Neural crest cell (in vitro differentiated cells): Measurements from ENCODE around the gene MSRB2. TPM values are rescaled to one million over a fixed set of nuclear protein-coding genes. Genes with fewer than 3 reads are reported as not detected.
A peak's percentile ranks its signal among the peaks of the same experiment; 100 is the strongest.

Source experiments
- DNase-seq: peaks from one replicate; pipeline ENCODE4 v3.0.0; 2021; ENCODE audit warnings: low read depth, mixed read lengths, low spot score
- H3K27ac Mint-ChIP-seq: one replicate; pipeline ENCODE4 v1.8.0; 2021; ENCODE audit warnings: mild to moderate bottlenecking, mixed read lengths; ENCODE audit not compliant: unreplicated experiment
- H3K27me3 Mint-ChIP-seq: 2 replicates; pipeline ENCODE4 v1.8.0; 2021; ENCODE audit warnings: low read depth, mild to moderate bottlenecking, mixed read lengths
- H3K36me3 Mint-ChIP-seq: 2 replicates; pipeline ENCODE4 v1.8.0; 2021; ENCODE audit warnings: low read depth, mild to moderate bottlenecking, mixed read lengths
- H3K4me1 Mint-ChIP-seq: 2 replicates; pipeline ENCODE4 v1.8.0; 2021; ENCODE audit warnings: mixed read lengths
- H3K4me3 Mint-ChIP-seq: one replicate; pipeline ENCODE4 v1.8.0; 2021; ENCODE audit warnings: mild to moderate bottlenecking, mixed read lengths
- H3K9me3 Mint-ChIP-seq: 2 replicates; pipeline ENCODE4 v1.8.0; 2021; ENCODE audit warnings: mixed read lengths
- total RNA-seq: library from RNA; stranded (reverse); gene quantifications from 2 replicates; pipeline ENCODE4 v1.2.1, GENCODE V29; 2021
- TF ChIP-seq, protein P1 (sequence below): fragments of 200-600 bp; sonication (generic); conservative IDR thresholded peaks from 2 replicates; pipeline ENCODE4 v1.5.0; 2021; ENCODE audit warnings: antibody characterized with exemption, mild to moderate bottlenecking

MSRB2 gene
- total RNA-seq, 1 donor from 2014 or later = 28.9 TPM

DNA sequence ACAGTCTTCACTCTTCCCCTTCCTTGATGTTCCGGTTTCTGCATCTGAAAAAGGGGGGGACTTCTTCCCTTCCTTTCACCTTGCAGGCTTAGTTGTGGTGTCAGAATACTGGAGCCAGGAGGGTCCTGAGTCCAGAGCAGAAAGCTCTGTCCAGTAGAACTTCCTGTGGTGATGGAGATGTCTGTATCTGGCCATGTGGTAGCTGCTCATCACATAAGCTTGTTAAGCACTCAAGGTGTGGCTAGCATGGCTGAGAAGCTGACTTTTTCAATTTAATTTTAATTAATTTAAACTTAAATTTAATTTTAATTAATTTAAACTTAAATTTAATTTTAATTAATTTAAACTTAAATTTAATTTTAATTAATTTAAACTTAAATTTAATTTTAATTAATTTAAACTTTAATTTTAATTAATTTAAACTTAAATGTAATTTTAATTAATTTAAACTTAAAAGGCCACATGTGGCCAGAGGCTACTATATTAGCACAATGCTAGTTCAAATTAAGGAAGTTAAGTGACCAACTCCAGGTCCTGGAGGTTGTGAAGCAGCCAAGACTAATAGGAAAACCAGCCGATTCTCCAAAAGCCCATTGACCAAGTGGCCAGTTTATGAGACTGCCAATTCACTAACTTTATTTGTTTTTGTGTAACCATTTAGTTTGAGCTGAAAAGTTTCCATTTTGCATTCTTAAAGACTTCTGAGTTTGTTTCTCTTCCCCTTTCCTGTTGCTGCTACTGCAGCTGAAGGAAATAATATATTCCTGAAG is 16.3 kb downstream of the MSRB2 start:
- no peak overlapping the region for H3K4me3 Mint-ChIP-seq
- H3K27ac Mint-ChIP-seq = peak overlapping the region; percentile 93

GRCh38 chr10:23114228-23114850 is 19.0 kb downstream of the MSRB2 start:
- TF ChIP-seq, protein P1, sequence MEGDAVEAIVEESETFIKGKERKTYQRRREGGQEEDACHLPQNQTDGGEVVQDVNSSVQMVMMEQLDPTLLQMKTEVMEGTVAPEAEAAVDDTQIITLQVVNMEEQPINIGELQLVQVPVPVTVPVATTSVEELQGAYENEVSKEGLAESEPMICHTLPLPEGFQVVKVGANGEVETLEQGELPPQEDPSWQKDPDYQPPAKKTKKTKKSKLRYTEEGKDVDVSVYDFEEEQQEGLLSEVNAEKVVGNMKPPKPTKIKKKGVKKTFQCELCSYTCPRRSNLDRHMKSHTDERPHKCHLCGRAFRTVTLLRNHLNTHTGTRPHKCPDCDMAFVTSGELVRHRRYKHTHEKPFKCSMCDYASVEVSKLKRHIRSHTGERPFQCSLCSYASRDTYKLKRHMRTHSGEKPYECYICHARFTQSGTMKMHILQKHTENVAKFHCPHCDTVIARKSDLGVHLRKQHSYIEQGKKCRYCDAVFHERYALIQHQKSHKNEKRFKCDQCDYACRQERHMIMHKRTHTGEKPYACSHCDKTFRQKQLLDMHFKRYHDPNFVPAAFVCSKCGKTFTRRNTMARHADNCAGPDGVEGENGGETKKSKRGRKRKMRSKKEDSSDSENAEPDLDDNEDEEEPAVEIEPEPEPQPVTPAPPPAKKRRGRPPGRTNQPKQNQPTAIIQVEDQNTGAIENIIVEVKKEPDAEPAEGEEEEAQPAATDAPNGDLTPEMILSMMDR = no peak
- no peaks in the 10 kb centered on the region for H3K27me3 Mint-ChIP-seq
- no peak for DNase-seq
- no peak overlapping the region for H3K4me3 Mint-ChIP-seq
- peaks cover 38% of the 10 kb centered on the region for H3K4me1 Mint-ChIP-seq
- no peak overlapping the region for H3K27ac Mint-ChIP-seq
- peaks cover 19% of the 10 kb centered on the region for H3K36me3 Mint-ChIP-seq
- no peaks in the 10 kb centered on the region for H3K9me3 Mint-ChIP-seq

More for the DNA sequence above, 16.3 kb downstream of the MSRB2 start:
- TF ChIP-seq, protein P1 = no peak
- Mint-ChIP-seq H3K9me3 (no peaks in the 10 kb centered on the region), H3K27me3 (no peaks in the 10 kb centered on the region), H3K4me1 (peaks cover 43% of the 10 kb centered on the region), H3K36me3 (peaks cover 20% of the 10 kb centered on the region)
- DNase-seq = no peak

- no peaks in the 10 kb centered on the region for H3K27me3 Mint-ChIP-seq
- peaks cover 20% of the 10 kb centered on the region for H3K4me1 Mint-ChIP-seq
- TF ChIP-seq, protein P1 = no peak
- H3K9me3 Mint-ChIP-seq = no peaks in the 10 kb centered on the region
- H3K27ac Mint-ChIP-seq = no peak overlapping the region
- H3K4me3 Mint-ChIP-seq = no peak overlapping the region
- no peak for DNase-seq
- H3K36me3 Mint-ChIP-seq = peaks cover 22% of the 10 kb centered on the region
Measured at GRCh38 chr10:23116486-23117205, 21.3 kb downstream of the MSRB2 start.

- Mint-ChIP-seq H3K9me3 (peaks cover 6% of the 10 kb centered on the region), H3K36me3 (peaks cover 18% of the 10 kb centered on the region), H3K27me3 (no peaks in the 10 kb centered on the region), H3K4me1 (peaks cover 15% of the 10 kb centered on the region), H3K27ac (peak overlapping the region; percentile 37), H3K4me3 (no peak overlapping the region)
- TF ChIP-seq, protein P1 = no peak
- no peak for DNase-seq
Measured at GRCh38 chr10:23120001-23120934, 24.9 kb downstream of the MSRB2 start.

- peaks cover 6% of the 10 kb centered on the region for H3K9me3 Mint-ChIP-seq
- no peaks in the 10 kb centered on the region for H3K27me3 Mint-ChIP-seq
- no peak overlapping the region for H3K27ac Mint-ChIP-seq
- peaks cover 23% of the 10 kb centered on the region for H3K36me3 Mint-ChIP-seq
- no peak for DNase-seq
- no peak overlapping the region for H3K4me3 Mint-ChIP-seq
- H3K4me1 Mint-ChIP-seq = peaks cover 15% of the 10 kb centered on the region
- TF ChIP-seq, protein P1 = no peak
Measured at GRCh38 chr10:23121135-23121534, 25.8 kb downstream of the MSRB2 start.
